Heart left ventricle (tissue), 13 donors: Measurements from ENCODE around the gene FAM151A.

ENCODE experiments used
- POLR2A ChIP-seq, 2 donors: fragments of 450-650 bp; IDR thresholded peaks; one replicate each; pipeline ENCODE4 v1.6.1; 2017; ENCODE audit warnings: antibody characterized with exemption in 2 of 2, mild to moderate bottlenecking in 2 of 2, moderate library complexity in 2 of 2
- TF ChIP-seq, protein P1 (sequence below), 12 donors: fragments of 200-600 bp; sonication (generic) in 4 of 12; IDR thresholded peaks; one replicate each; pipeline versions ENCODE4 v1.5.0 to v1.8.0; 2018 to 2022; ENCODE audit warnings: antibody characterized with exemption in 12 of 12, mild to moderate bottlenecking in 5 of 12
- donor health status: ischemic (EF 13 %, LVEDD 7.1; RV severe dilation, severe dysfunction).
- donor health status: DM: no; HTN: yes; CAD: no.
- donor health status: DM: no; HTN: no; CAD: no.
- donor health status: ischemic (EF 25% LVEDD 6.9; RV normal size, moderate dysfunction).
- donor health status: ischemic (EF 25% LVEDD 5.7; RV mildly dilated, moderate dysfunction).
- donor health status: ischemic (EF 35%, LVEDD 5.7; RV mildly dilated, moderate dysfunction).
- donor health status: nonischemic (EF 11% LVEDD 7.7; RV severe dilation, severe dysfunction).
- donor health status: DM: yes; HTN: yes; CAD: no.
- donor health status: PGD.
- donor health status: ischemic (EF 29% LVEDD 5.4; RV normal size, mild dysfunction).
- donor health status: nonischemic (EF 23%, LVEDD 6.1; RV moderate dilation, normal function).

- TF ChIP-seq, protein P1, sequence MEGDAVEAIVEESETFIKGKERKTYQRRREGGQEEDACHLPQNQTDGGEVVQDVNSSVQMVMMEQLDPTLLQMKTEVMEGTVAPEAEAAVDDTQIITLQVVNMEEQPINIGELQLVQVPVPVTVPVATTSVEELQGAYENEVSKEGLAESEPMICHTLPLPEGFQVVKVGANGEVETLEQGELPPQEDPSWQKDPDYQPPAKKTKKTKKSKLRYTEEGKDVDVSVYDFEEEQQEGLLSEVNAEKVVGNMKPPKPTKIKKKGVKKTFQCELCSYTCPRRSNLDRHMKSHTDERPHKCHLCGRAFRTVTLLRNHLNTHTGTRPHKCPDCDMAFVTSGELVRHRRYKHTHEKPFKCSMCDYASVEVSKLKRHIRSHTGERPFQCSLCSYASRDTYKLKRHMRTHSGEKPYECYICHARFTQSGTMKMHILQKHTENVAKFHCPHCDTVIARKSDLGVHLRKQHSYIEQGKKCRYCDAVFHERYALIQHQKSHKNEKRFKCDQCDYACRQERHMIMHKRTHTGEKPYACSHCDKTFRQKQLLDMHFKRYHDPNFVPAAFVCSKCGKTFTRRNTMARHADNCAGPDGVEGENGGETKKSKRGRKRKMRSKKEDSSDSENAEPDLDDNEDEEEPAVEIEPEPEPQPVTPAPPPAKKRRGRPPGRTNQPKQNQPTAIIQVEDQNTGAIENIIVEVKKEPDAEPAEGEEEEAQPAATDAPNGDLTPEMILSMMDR (IDR thresholded peaks at IDR 0.05), result no peak
- no peak for TF ChIP-seq POLR2A (IDR thresholded peaks at IDR 0.05)
These were observed 21.6 kb downstream of the FAM151A start for GRCh38 chr1:54601730-54602129.
